Gastroesophageal sphincter (tissue), 3 donors: ENCODE measurements around the gene BDH2.

Experiments
- EP300 ChIP-seq: sonication (generic); formaldehyde crosslinking; IDR thresholded peaks from one replicate; pipeline ENCODE4 v1.6.1; 2017; ENCODE audit warnings: antibody characterized with exemption, mild to moderate bottlenecking
- POLR2A ChIP-seq, 2 donors: fragments of 450-650 bp; IDR thresholded peaks; one replicate each; pipeline ENCODE4 v1.6.1; 2017; ENCODE audit warnings: antibody characterized with exemption in 2 of 2, mild to moderate bottlenecking in 2 of 2, moderate library complexity in 1 of 2
- POLR2AphosphoS5 ChIP-seq: sonication (generic); formaldehyde crosslinking; IDR thresholded peaks from one replicate; pipeline ENCODE4 v1.6.1; 2017; ENCODE audit warnings: antibody characterized with exemption
- TF ChIP-seq, protein P1 (sequence below), 4 experiments: fragments of 200-600 bp in 2 of 4; fragments of 450-650 bp in 2 of 4; sonication (generic) in 1 of 4; IDR thresholded peaks; one replicate each; pipeline ENCODE4 v1.5.1; 2017 to 2019; ENCODE audit warnings: antibody characterized with exemption in 4 of 4, mild to moderate bottlenecking in 2 of 4, moderate library complexity in 2 of 4

DNA sequence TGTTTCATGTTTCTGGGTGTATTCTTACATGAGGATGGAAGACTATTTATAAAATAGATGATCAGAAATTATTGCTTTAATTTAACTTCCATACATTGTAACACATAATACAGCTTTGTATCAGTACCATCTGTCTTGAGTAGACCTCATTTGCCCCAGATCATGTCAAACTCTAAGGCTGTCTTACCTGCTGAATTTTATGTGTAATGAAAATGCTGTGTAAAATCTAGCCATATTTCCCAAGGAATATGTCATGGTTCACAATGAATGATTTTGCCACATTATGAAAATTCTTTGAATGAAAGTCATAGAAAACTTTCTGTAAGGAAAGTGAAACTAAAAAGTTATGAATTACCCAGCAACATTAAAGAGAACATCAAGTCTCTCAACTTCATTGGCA lies 7.4 kb downstream of the BDH2 start:
- TF ChIP-seq, protein P1, sequence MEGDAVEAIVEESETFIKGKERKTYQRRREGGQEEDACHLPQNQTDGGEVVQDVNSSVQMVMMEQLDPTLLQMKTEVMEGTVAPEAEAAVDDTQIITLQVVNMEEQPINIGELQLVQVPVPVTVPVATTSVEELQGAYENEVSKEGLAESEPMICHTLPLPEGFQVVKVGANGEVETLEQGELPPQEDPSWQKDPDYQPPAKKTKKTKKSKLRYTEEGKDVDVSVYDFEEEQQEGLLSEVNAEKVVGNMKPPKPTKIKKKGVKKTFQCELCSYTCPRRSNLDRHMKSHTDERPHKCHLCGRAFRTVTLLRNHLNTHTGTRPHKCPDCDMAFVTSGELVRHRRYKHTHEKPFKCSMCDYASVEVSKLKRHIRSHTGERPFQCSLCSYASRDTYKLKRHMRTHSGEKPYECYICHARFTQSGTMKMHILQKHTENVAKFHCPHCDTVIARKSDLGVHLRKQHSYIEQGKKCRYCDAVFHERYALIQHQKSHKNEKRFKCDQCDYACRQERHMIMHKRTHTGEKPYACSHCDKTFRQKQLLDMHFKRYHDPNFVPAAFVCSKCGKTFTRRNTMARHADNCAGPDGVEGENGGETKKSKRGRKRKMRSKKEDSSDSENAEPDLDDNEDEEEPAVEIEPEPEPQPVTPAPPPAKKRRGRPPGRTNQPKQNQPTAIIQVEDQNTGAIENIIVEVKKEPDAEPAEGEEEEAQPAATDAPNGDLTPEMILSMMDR (IDR thresholded peaks at IDR 0.05): no peak
- TF ChIP-seq EP300: no peak
- TF ChIP-seq POLR2A (IDR thresholded peaks at IDR 0.05): no peak
- no peak for TF ChIP-seq POLR2AphosphoS5
